ENCODE data around the gene SMIM7.

The SMIM7 gene

DNA sequence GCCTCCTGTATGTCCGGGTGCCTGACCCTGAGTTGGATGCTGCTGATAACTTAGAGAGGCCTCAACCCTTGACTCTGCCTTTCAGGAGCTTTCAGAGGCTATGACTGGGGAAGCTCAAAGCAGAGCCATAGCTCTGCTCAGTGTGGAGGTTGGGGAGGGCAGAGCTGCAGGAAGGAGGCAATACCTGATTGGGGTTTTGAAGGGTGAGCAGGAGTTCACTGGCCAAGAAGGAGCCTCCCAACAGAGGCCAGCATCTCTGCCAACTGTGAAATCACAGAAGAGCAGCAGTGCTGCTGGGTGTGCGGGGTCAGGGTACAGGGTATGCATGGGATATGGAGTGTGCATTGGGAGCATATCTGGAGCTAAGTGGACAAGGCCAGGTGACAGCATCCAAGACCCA is 22.6 kb upstream of the SMIM7 start:
- Histone ChIP-seq H3K9me3 (ENCODE audit: insufficient read depth, low read depth, low read length) (no peaks in the 10 kb centered on the region), H3K4me2 (ENCODE audit: low read depth, low read length, poor library complexity, severe bottlenecking) (no peak overlapping the region), H3K36me3 (ENCODE audit: insufficient read depth, low read length) (no peaks in the 10 kb centered on the region), H3K4me1 (ENCODE audit: insufficient read depth, low read length, poor library complexity, severe bottlenecking) (no peaks in the 10 kb centered on the region), H3K9ac (ENCODE audit: low read depth, low read length, poor library complexity, severe bottlenecking) (no peak overlapping the region), H4K20me1 (ENCODE audit: insufficient read depth, low read length, poor library complexity, severe bottlenecking) (no peaks in the 10 kb centered on the region), H3K27me3 (ENCODE audit: insufficient read depth, low read length, poor library complexity, severe bottlenecking) (no peaks in the 10 kb centered on the region), H3K4me3 (ENCODE audit: low read length, poor library complexity, severe bottlenecking) (no peak overlapping the region), H2AFZ (ENCODE audit: low read length) (no peak overlapping the region), H3K79me2 (ENCODE audit: insufficient read depth, low read length) (no peaks in the 10 kb centered on the region), H3K9me2 (replicated peaks; ENCODE audit: low read depth, low read length) (no peaks in the 10 kb centered on the region), H3F3A (ENCODE audit: low read depth) (no peaks in the 10 kb centered on the region)
- TF ChIP-seq, protein P1, sequence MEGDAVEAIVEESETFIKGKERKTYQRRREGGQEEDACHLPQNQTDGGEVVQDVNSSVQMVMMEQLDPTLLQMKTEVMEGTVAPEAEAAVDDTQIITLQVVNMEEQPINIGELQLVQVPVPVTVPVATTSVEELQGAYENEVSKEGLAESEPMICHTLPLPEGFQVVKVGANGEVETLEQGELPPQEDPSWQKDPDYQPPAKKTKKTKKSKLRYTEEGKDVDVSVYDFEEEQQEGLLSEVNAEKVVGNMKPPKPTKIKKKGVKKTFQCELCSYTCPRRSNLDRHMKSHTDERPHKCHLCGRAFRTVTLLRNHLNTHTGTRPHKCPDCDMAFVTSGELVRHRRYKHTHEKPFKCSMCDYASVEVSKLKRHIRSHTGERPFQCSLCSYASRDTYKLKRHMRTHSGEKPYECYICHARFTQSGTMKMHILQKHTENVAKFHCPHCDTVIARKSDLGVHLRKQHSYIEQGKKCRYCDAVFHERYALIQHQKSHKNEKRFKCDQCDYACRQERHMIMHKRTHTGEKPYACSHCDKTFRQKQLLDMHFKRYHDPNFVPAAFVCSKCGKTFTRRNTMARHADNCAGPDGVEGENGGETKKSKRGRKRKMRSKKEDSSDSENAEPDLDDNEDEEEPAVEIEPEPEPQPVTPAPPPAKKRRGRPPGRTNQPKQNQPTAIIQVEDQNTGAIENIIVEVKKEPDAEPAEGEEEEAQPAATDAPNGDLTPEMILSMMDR (conservative IDR thresholded peaks at IDR 0.05; ENCODE audit: low read length) = no peak
- TF ChIP-seq EZH2phosphoT487 (IDR thresholded peaks at IDR 0.05; ENCODE audit: borderline replicate concordance) = no peak

DNA sequence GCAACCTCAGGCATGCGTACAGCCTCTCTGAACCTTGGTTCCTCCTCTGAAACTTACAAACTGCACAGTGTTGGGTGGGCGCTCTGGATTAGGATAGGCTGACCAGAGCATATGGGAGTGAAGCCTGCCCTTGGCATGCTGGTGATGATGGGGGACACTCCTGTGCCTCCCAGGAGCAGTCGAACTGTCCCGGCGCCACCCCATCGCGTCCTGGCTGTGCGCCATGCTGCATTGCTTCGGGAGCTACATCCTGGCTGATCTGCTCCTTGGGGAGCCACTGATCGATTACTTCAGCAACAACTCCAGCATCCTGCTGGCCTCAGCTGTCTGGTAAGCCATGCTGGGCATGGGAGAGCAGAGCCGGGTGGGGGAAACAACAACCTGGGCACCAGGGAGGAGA is 19.9 kb upstream of the SMIM7 start:
- Histone ChIP-seq H3K4me1 (ENCODE audit: insufficient read depth, low read length, poor library complexity, severe bottlenecking) (no peaks in the 10 kb centered on the region), H3K4me2 (ENCODE audit: low read depth, low read length, poor library complexity, severe bottlenecking) (no peak overlapping the region), H3K36me3 (ENCODE audit: insufficient read depth, low read length) (no peaks in the 10 kb centered on the region), H2AFZ (ENCODE audit: low read length) (no peak overlapping the region), H3K9me3 (ENCODE audit: insufficient read depth, low read depth, low read length) (no peaks in the 10 kb centered on the region), H3K27me3 (ENCODE audit: insufficient read depth, low read length, poor library complexity, severe bottlenecking) (no peaks in the 10 kb centered on the region), H3K79me2 (ENCODE audit: insufficient read depth, low read length) (no peaks in the 10 kb centered on the region), H3F3A (ENCODE audit: low read depth) (no peaks in the 10 kb centered on the region), H4K20me1 (ENCODE audit: insufficient read depth, low read length, poor library complexity, severe bottlenecking) (no peaks in the 10 kb centered on the region), H3K9ac (ENCODE audit: low read depth, low read length, poor library complexity, severe bottlenecking) (no peak overlapping the region), H3K4me3 (ENCODE audit: low read length, poor library complexity, severe bottlenecking) (no peak overlapping the region), H3K9me2 (replicated peaks; ENCODE audit: low read depth, low read length) (no peaks in the 10 kb centered on the region)
- TF ChIP-seq, protein P1 (conservative IDR thresholded peaks at IDR 0.05; ENCODE audit: low read length) = no peak
- no peak for TF ChIP-seq EZH2phosphoT487 (IDR thresholded peaks at IDR 0.05; ENCODE audit: borderline replicate concordance)

DNA sequence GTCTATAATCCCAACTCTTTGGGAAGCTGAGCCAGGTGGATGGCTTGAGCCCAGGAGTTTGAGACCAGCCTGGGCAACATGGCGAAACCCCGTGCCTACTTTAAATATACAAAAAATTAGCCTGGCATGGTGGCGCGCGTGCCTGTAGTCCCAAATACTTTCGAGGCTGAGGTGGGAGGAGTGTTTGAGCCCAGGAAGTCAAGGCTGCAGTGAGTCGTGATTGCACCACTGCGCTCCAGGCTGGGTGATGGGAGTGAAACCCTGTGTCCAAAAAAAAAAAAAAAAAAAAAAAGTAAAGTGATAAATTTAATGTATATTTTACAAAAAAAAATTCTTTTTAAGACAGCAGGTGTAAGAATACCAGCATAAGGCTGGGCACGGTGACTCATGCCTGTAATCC is 18.6 kb upstream of the SMIM7 start:
- no peak overlapping the region for H3K4me2 ChIP-seq (ENCODE audit: low read depth, low read length, poor library complexity, severe bottlenecking)
- no peaks in the 10 kb centered on the region for H3K79me2 ChIP-seq (ENCODE audit: insufficient read depth, low read length)
- no peaks in the 10 kb centered on the region for H3K9me2 ChIP-seq (replicated peaks; ENCODE audit: low read depth, low read length)
- no peaks in the 10 kb centered on the region for H4K20me1 ChIP-seq (ENCODE audit: insufficient read depth, low read length, poor library complexity, severe bottlenecking)
- no peaks in the 10 kb centered on the region for H3K4me1 ChIP-seq (ENCODE audit: insufficient read depth, low read length, poor library complexity, severe bottlenecking)
- no peak overlapping the region for H3K4me3 ChIP-seq (ENCODE audit: low read length, poor library complexity, severe bottlenecking)
- no peak overlapping the region for H2AFZ ChIP-seq (ENCODE audit: low read length)
- TF ChIP-seq EZH2phosphoT487 (IDR thresholded peaks at IDR 0.05; ENCODE audit: borderline replicate concordance) = no peak
- TF ChIP-seq, protein P1 (conservative IDR thresholded peaks at IDR 0.05; ENCODE audit: low read length) = no peak
- no peaks in the 10 kb centered on the region for H3F3A ChIP-seq (ENCODE audit: low read depth)
- no peaks in the 10 kb centered on the region for H3K27me3 ChIP-seq (ENCODE audit: insufficient read depth, low read length, poor library complexity, severe bottlenecking)
- no peak overlapping the region for H3K9ac ChIP-seq (ENCODE audit: low read depth, low read length, poor library complexity, severe bottlenecking)
- no peaks in the 10 kb centered on the region for H3K9me3 ChIP-seq (ENCODE audit: insufficient read depth, low read depth, low read length)
- no peaks in the 10 kb centered on the region for H3K36me3 ChIP-seq (ENCODE audit: insufficient read depth, low read length)

Measured in Loucy (cell line).